ENCODE measurements around the gene BSN. TPM values are rescaled to one million over a fixed set of nuclear protein-coding genes. Genes with fewer than 3 reads are reported as not detected.

Gene BSN
- total RNA-seq, 1 experiment from 2014 or later = 0.28 TPM

DNA sequence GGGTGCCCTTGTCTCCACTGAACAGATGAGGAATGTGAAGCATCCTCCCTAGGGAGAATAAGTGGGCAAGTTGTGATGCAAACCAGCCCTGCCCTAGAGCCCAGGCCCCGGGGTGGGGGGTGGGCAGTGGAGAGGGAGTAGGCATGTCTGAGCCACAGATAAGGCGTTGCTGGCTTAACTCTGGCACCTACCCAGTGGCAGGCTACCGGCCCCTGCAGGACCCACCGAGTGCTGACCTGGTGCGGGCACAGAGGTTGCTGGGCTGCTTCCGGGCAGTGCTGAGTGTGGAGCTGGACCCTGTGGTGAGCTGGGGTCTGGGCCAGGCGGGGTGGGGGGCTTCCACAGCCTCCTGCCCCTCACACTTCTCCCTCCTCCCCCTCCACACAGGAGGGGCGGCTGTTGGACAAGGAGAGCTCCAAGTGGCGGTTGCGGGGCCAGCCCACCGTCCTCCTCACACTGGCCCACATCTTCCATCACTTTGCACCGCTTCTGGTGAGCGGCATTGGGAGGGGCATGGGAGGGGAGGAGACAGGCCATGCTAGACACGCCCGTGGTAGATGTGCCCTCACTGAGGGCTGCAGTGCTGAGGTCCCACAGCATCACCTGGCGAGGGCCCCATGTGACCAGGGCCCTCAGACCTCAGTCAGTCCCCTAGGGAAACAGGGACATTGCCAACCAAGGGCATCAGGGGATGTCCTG is 145.2 kb downstream of the BSN start:
- no peak overlapping the region for H3K4me3 ChIP-seq
- H3K9me2 ChIP-seq (ENCODE audit: insufficient read depth) = no peaks in the 10 kb centered on the region
- no TSS peak for BruUV-seq (replicated peaks)
- intact Hi-C loops (cut with micrococcal nuclease; ENCODE audit: unreplicated experiment) = no loop called here
- no peaks in the 10 kb centered on the region for H3K9me3 ChIP-seq (ENCODE audit: insufficient read depth, low read depth)
- TF ChIP-seq, protein P1, sequence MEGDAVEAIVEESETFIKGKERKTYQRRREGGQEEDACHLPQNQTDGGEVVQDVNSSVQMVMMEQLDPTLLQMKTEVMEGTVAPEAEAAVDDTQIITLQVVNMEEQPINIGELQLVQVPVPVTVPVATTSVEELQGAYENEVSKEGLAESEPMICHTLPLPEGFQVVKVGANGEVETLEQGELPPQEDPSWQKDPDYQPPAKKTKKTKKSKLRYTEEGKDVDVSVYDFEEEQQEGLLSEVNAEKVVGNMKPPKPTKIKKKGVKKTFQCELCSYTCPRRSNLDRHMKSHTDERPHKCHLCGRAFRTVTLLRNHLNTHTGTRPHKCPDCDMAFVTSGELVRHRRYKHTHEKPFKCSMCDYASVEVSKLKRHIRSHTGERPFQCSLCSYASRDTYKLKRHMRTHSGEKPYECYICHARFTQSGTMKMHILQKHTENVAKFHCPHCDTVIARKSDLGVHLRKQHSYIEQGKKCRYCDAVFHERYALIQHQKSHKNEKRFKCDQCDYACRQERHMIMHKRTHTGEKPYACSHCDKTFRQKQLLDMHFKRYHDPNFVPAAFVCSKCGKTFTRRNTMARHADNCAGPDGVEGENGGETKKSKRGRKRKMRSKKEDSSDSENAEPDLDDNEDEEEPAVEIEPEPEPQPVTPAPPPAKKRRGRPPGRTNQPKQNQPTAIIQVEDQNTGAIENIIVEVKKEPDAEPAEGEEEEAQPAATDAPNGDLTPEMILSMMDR (conservative IDR thresholded peaks at IDR 0.05) = no peak
- no peak for TF ChIP-seq EZH2 (IDR thresholded peaks at IDR 0.05; ENCODE audit: low read depth)
- no peaks in the 10 kb centered on the region for H3K36me3 ChIP-seq (ENCODE audit: low read depth)
- H3K4me1 ChIP-seq (replicated peaks; ENCODE audit: insufficient read depth) = no peaks in the 10 kb centered on the region
- no peak overlapping the region for H3K27ac ChIP-seq
- no peaks in the 10 kb centered on the region for H4K20me1 ChIP-seq (ENCODE audit: insufficient read depth)
- ChIA-PET POLR2A (ENCODE audit: unreplicated experiment) (no interaction called here), CTCF (no interaction called here)
- H2AFZ ChIP-seq = no peak overlapping the region
- no peak overlapping the region for H3K4me2 ChIP-seq
- no peaks in the 10 kb centered on the region for H3F3A ChIP-seq (ENCODE audit: insufficient read depth, low read depth)
- DNase-seq = no peak
- no peaks in the 10 kb centered on the region for H3K27me3 ChIP-seq (ENCODE audit: insufficient read depth, low read depth)
- no peaks in the 10 kb centered on the region for H3K79me2 ChIP-seq (ENCODE audit: low read depth)

DNA sequence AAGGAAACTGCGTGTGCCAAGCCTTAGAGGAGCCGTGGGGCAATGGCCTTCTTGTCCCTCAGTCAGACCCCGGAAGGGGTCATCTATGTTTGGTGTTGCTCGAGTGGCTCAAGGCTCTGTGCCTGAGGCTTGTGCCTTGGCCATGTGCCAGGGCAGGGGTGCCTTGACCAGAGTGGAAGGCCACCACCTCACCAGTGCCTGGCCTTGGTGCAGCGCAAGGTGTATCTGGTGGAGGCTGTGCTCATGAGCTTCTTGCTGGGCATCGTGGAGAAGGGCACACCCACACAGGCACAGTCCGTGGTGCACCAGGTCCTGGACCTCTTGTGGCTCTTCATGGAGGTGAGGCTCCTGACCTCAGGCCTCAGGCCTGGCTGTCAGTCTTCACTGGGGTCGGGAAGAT is 145.7 kb downstream of the BSN start:
- CTCF ChIA-PET = no interaction called here
- Histone ChIP-seq H3K4me2 (no peak overlapping the region), H3K79me2 (ENCODE audit: low read depth) (no peaks in the 10 kb centered on the region), H3K27ac (no peak overlapping the region), H3K9me2 (ENCODE audit: insufficient read depth) (no peaks in the 10 kb centered on the region), H3K4me3 (no peak overlapping the region), H4K20me1 (ENCODE audit: insufficient read depth) (no peaks in the 10 kb centered on the region), H3K4me1 (replicated peaks; ENCODE audit: insufficient read depth) (no peaks in the 10 kb centered on the region), H2AFZ (no peak overlapping the region), H3K27me3 (ENCODE audit: insufficient read depth, low read depth) (no peaks in the 10 kb centered on the region), H3K9me3 (ENCODE audit: insufficient read depth, low read depth) (no peaks in the 10 kb centered on the region), H3F3A (ENCODE audit: insufficient read depth, low read depth) (no peaks in the 10 kb centered on the region), H3K36me3 (ENCODE audit: low read depth) (no peaks in the 10 kb centered on the region)
- POLR2A ChIA-PET (ENCODE audit: unreplicated experiment) = no interaction called here
- intact Hi-C loops (cut with micrococcal nuclease; ENCODE audit: unreplicated experiment) = loop anchor here (5.0 to 10.0 kb wide), 2 partner anchors 207 to 485 kb away; no protein-coding TSS in a partner anchor
- BruUV-seq (replicated peaks) = no TSS peak
- no peak for DNase-seq
- TF ChIP-seq, protein P1 (conservative IDR thresholded peaks at IDR 0.05) = no peak
- no peak for TF ChIP-seq EZH2 (IDR thresholded peaks at IDR 0.05; ENCODE audit: low read depth)

DNA sequence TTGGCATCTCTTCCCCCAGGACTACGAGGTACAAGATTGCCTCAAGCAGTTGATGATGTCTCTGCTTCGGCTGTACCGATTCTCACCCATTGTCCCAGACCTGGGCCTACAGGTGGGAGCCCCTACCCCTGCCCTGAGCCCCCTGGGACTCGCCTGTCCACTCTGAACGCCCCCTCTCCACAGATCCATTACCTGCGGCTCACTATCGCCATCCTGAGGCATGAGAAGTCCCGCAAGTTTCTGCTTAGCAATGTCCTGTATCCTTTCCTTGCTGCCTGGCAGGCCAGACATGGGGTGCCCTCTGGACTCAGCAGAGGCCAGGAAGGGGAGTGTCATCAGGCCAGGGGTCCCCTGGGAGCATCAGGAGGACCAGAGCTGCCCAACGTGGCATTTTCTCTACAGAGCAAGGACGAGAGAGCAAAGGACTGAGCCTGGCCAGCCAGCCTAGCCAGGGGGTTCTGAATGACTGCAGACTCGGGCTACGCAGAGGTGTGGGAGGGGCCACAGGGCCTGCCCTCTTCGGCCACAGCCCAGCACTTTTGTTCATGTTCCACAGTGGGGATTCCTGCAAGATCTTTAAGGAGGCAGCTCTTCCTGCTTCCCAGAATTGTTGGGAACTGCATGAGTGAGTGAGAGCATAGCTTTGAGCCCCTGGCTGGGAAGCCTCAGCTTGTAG is 146.3 kb downstream of the BSN start:
- Histone ChIP-seq H2AFZ (no peak overlapping the region), H3K4me3 (no peak overlapping the region), H3K9me2 (ENCODE audit: insufficient read depth) (no peaks in the 10 kb centered on the region), H3K9me3 (ENCODE audit: insufficient read depth, low read depth) (no peaks in the 10 kb centered on the region), H3K4me2 (no peak overlapping the region), H3F3A (ENCODE audit: insufficient read depth, low read depth) (no peaks in the 10 kb centered on the region), H3K36me3 (ENCODE audit: low read depth) (no peaks in the 10 kb centered on the region), H3K79me2 (ENCODE audit: low read depth) (no peaks in the 10 kb centered on the region), H3K4me1 (replicated peaks; ENCODE audit: insufficient read depth) (no peaks in the 10 kb centered on the region), H3K27me3 (ENCODE audit: insufficient read depth, low read depth) (no peaks in the 10 kb centered on the region), H4K20me1 (ENCODE audit: insufficient read depth) (no peaks in the 10 kb centered on the region), H3K27ac (no peak overlapping the region)
- intact Hi-C loops (cut with micrococcal nuclease; ENCODE audit: unreplicated experiment) = loop anchor here (5.0 to 10.0 kb wide), 2 partner anchors 207 to 484 kb away; no protein-coding TSS in a partner anchor
- CTCF ChIA-PET = interaction anchor here (1.5 kb wide), 1 partner anchor 138 kb away, joined by 5 read pairs; no protein-coding TSS in a partner anchor
- BruUV-seq (replicated peaks) = no TSS peak
- TF ChIP-seq, protein P1 (conservative IDR thresholded peaks at IDR 0.05) = no peak; the same call in 1 of the 2 replicates
- TF ChIP-seq EZH2 (IDR thresholded peaks at IDR 0.05; ENCODE audit: low read depth) = no peak
- DNase-seq = no peak
- POLR2A ChIA-PET (ENCODE audit: unreplicated experiment) = no interaction called here
